Mesendoderm (in vitro differentiated cells): ENCODE data around the gene GINS2.
A peak's percentile ranks its signal among the peaks of the same experiment; 100 is the strongest.

Source experiments
- DNase-seq: peaks from one replicate; pipeline ENCODE4 v3.0.0; 2013
- H2AK5ac ChIP-seq: 2 replicates; pipeline ENCODE4 v1.6.1; 2013; ENCODE audit warnings: low read length, inconsistent platforms
- H2BK120ac ChIP-seq: 2 replicates; pipeline ENCODE4 v1.6.1; 2013; ENCODE audit warnings: low read depth, mild to moderate bottlenecking, low read length, moderate library complexity, mixed read lengths
- H2BK15ac ChIP-seq: replicated peaks from 2 replicates; pipeline ENCODE4 v1.6.1; 2013; ENCODE audit warnings: low read depth, mild to moderate bottlenecking, moderate library complexity
- H2BK5ac ChIP-seq: 2 replicates; pipeline ENCODE4 v1.6.1; 2013; ENCODE audit warnings: low read length, inconsistent platforms
- H3K18ac ChIP-seq: 2 replicates; pipeline ENCODE4 v1.6.1; 2013; ENCODE audit warnings: mild to moderate bottlenecking, low read length, mixed read lengths
- H3K23ac ChIP-seq: one replicate; pipeline ENCODE4 v1.6.1; 2013; ENCODE audit warnings: low read length
- H3K27ac ChIP-seq: 2 replicates; pipeline ENCODE4 v1.5.1; 2013; ENCODE audit warnings: low read depth, mild to moderate bottlenecking, inconsistent platforms, low read length, moderate library complexity
- H3K27me3 ChIP-seq: 2 replicates; pipeline ENCODE4 v1.6.1; 2013; ENCODE audit warnings: low read length, control low read depth, mild to moderate bottlenecking, inconsistent platforms; ENCODE audit not compliant: insufficient read depth, poor library complexity
- H3K36me3 ChIP-seq: 2 replicates; pipeline ENCODE4 v1.6.1; 2013; ENCODE audit warnings: low read length, inconsistent platforms; ENCODE audit not compliant: control insufficient read depth, insufficient read depth
- H3K4ac ChIP-seq: one replicate; pipeline ENCODE4 v1.6.1; 2013; ENCODE audit warnings: low read depth, mild to moderate bottlenecking, low read length, moderate library complexity
- H3K4me1 ChIP-seq: 2 replicates; pipeline ENCODE4 v1.6.1; 2013; ENCODE audit warnings: low read depth, low read length, inconsistent platforms; ENCODE audit not compliant: control insufficient read depth
- H3K4me2 ChIP-seq: 2 replicates; pipeline ENCODE4 v1.6.1; 2013; ENCODE audit warnings: low read length
- H3K4me3 ChIP-seq: 2 replicates; pipeline ENCODE4 v1.5.1; 2013; ENCODE audit warnings: mild to moderate bottlenecking, low read length
- H3K56ac ChIP-seq: one replicate; pipeline ENCODE4 v1.6.1; 2013; ENCODE audit warnings: low read length
- H3K79me1 ChIP-seq: 2 replicates; pipeline ENCODE4 v1.6.1; 2013; ENCODE audit warnings: low read length, inconsistent platforms
- H3K79me2 ChIP-seq: 2 replicates; pipeline ENCODE4 v1.6.1; 2013; ENCODE audit warnings: mild to moderate bottlenecking, low read length; ENCODE audit not compliant: control insufficient read depth, insufficient read depth
- H3K9ac ChIP-seq: 2 replicates; pipeline ENCODE4 v1.6.1; 2013; ENCODE audit warnings: low read length, inconsistent platforms
- H4K5ac ChIP-seq: one replicate; pipeline ENCODE4 v1.6.1; 2013; ENCODE audit warnings: low read length
- H4K8ac ChIP-seq: one replicate; pipeline ENCODE4 v1.6.1; 2013; ENCODE audit warnings: low read depth, mild to moderate bottlenecking, control low read depth, low read length, moderate library complexity
- WGBS: extraction: QIAGEN DNeasy Blood & Tissue Kit; methylation state at CpG from one replicate; pipeline ENCODE4 v1.1.7; 2013; ENCODE audit warnings: low lambda C conversion rate, missing lambda C conversion rate; ENCODE audit not compliant: insufficient coverage; ENCODE audit errors: extremely low coverage; 5-methylcytosine and 5-hydroxymethylcytosine counted together

Gene GINS2

DNA sequence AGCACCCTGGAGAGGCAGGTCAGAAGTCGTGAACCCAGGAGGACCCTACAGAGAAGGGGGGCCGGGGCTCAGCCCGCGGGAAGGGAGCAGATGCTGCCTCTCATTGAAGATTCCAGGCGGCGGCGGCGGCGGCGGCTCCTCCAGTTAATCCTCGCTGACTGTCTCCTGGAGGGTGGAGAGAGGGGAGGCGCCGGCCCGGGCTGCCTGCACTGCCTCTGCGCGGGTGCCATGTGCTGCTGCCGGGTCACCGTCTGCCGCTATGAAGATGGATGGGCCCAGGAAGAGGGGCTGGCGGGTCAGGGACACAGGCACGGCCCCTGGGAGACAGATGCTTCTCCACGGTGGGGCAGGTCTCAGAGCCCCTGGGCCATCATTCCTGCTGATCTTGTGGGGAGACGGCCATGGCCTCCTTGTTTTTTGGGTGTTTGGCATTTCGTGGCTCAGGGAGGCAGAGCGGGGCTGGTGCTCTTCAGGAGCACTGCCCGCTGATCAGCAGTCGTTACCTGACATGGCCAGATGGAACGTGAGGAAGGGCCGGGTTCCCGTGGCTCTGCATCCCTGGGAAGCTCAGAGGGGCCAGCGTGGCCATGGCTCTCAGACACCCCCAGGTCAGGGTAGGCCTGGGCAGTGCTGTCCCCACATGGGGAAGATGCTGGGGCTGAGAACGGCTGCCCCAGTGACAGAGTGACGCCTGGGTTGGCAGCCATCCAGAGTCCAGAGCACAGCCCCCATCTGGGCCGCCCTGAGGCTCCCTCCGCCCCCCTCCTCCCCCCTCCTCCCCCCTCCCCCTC is 36.1 kb downstream of the GINS2 start:
- H2AK5ac ChIP-seq, result no peak overlapping the region
- H3K9ac ChIP-seq, result no peak overlapping the region
- H3K36me3 ChIP-seq, result peaks cover 3% of the 10 kb centered on the region
- H3K79me2 ChIP-seq, result no peaks in the 10 kb centered on the region
- H3K4me2 ChIP-seq, result no peak overlapping the region
- H2BK120ac ChIP-seq, result no peak overlapping the region
- no peak overlapping the region for H4K8ac ChIP-seq
- no CpG with 5 or more reads among the region's 35 CpGs for WGBS
- no peak overlapping the region for H3K4me3 ChIP-seq
- H3K18ac ChIP-seq, result no peak overlapping the region
- no peak overlapping the region for H3K27ac ChIP-seq
- H3K79me1 ChIP-seq, result no peaks in the 10 kb centered on the region
- no peaks in the 10 kb centered on the region for H3K4me1 ChIP-seq
- no peak overlapping the region for H4K5ac ChIP-seq
- peak; percentile 28 for DNase-seq
- H3K23ac ChIP-seq, result no peak overlapping the region
- H2BK5ac ChIP-seq, result no peak overlapping the region
- H2BK15ac ChIP-seq, result no peak overlapping the region
- H3K27me3 ChIP-seq, result no peaks in the 10 kb centered on the region
- H3K4ac ChIP-seq, result no peak overlapping the region
- H3K56ac ChIP-seq, result no peak overlapping the region

DNA sequence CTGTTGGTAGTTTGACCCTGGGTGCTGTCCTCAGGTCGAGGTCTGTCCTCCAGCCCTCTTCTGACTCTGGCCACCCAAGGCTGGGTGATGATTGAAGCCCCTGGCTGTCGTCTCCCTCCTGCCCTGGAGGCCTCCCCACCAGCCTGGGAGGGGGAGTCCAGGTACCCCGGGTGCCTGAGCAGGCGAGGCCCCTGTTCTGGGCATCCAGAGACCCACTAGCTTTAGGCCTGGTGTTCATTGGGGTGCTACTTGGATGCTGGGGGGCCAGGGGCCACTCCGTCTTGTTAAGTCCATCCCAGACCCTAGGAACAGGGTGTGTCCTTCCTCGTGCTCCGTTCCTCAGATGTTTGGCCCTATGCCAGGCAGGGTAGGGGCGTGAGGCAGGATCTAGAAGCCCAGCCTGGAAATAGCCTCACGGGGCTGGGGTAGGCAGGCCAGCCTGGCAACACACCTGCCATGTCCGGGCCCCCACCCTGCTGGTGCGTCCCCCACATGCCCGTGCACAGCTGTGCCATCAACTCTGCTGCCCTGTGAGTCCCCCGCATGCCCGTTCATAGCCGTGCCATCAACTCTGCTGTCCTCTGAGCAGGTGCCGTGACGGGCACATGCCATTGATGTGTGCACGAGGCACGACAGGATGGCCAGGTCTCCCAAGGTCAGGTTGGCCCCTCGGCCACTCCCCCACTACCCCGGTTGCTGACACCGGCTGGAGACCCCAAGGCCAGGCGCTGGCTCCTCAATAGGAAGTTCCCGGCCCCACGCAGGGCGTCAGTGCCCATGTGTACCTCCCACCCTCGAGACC is 36.9 kb downstream of the GINS2 start:
- no peaks in the 10 kb centered on the region for H3K79me1 ChIP-seq
- WGBS, result no CpG with 5 or more reads among the region's 27 CpGs
- DNase-seq, result no peak

DNA sequence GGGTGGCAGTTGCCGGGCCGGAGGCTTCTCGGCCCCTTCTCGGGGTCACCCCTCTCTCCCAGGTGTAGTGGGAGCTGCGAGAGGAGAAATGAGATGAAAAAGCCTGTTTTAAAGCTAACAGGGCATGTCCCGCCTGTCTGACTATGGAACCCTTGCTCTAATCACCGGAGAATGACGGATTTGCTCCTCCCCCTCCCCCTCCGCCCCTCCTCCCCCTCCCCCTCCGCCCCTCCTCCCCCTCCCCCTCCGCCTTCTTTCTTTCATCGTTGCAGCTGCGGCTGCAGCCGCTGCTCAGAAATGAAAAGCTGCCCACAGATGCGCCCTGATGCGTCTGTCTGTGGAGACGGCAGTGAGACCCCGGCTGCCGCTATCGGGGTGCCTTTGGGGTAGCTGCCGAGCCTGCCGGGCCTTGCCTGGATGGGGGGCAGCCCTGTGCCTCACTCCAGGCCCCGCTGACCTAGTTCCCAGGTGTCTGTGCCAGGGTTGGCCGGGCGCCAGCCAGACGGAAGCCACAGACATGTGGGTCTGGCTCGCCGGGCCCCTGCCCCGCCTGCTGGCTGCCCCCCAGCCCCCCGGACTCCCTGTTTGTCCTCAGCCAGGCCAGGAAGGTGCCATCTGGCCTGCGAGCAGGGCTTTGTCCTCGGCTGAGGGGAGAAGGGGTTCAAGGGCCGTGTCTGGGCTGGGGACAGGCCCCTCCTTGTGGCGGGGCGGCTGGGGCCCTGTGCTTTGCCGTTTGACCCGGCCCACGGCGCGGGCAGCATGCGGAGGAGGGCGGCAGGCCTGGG is 37.7 kb downstream of the GINS2 start:
- Histone ChIP-seq H3K4me1 (no peaks in the 10 kb centered on the region), H3K79me2 (peaks cover 3% of the 10 kb centered on the region), H2BK5ac (no peak overlapping the region), H3K4me2 (no peak overlapping the region), H2AK5ac (no peak overlapping the region), H3K9ac (no peak overlapping the region), H3K36me3 (peaks cover 1% of the 10 kb centered on the region), H4K8ac (no peak overlapping the region), H2BK15ac (no peak overlapping the region), H3K79me1 (peaks cover 3% of the 10 kb centered on the region), H3K27me3 (no peaks in the 10 kb centered on the region), H4K5ac (no peak overlapping the region), H3K18ac (no peak overlapping the region), H3K56ac (no peak overlapping the region), H2BK120ac (no peak overlapping the region), H3K23ac (no peak overlapping the region), H3K27ac (no peak overlapping the region), H3K4me3 (no peak overlapping the region), H3K4ac (no peak overlapping the region)
- WGBS, result no CpG with 5 or more reads among the region's 42 CpGs
- no peak for DNase-seq

More for the DNA sequence above, 36.9 kb downstream of the GINS2 start:
- Histone ChIP-seq H3K9ac (no peak overlapping the region), H3K36me3 (peaks cover 3% of the 10 kb centered on the region), H4K5ac (no peak overlapping the region), H3K23ac (no peak overlapping the region), H3K4me1 (no peaks in the 10 kb centered on the region), H3K27me3 (no peaks in the 10 kb centered on the region), H3K4ac (no peak overlapping the region), H4K8ac (no peak overlapping the region), H2BK5ac (no peak overlapping the region), H3K79me2 (no peaks in the 10 kb centered on the region), H2BK120ac (no peak overlapping the region), H2AK5ac (no peak overlapping the region), H3K4me3 (no peak overlapping the region), H3K56ac (no peak overlapping the region), H2BK15ac (no peak overlapping the region), H3K18ac (no peak overlapping the region), H3K4me2 (no peak overlapping the region), H3K27ac (no peak overlapping the region)

DNA sequence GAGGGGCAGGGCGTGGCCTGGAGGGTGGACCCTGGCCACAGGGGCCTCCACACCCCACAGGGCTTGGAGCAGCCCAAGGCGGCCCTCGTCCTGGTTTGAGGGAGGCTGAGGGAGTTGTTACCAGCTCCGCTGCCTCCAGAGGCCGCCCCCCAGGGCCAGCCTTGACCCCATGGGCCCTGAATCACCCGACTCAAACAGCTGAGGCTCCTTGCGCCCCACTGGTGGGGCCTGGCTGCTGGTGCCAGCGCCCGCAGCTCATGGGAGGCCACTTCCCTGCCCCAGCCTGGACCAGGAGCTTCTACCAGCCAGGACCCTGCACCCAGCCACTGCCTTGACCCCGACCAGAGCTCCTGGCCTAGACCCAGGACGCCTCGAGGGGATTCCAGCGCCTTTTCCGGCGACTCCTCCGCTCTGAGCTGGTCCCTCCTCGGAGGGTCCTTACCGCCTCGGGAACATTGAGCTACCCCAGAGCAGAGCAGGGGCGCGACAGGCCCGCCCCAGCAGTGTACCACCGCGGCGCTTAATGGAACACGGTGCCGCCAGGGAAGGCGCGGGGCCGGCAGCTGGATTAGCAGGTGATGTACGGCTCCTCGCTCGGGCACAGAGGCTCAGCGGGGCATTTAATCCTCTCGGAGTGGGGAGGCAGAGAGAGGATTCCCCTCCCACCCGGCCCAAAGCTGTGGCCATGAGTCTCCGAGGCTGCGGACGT is 38.5 kb downstream of the GINS2 start:
- H3K27ac ChIP-seq, result no peak overlapping the region
- peaks cover 3% of the 10 kb centered on the region for H3K79me2 ChIP-seq

DNA sequence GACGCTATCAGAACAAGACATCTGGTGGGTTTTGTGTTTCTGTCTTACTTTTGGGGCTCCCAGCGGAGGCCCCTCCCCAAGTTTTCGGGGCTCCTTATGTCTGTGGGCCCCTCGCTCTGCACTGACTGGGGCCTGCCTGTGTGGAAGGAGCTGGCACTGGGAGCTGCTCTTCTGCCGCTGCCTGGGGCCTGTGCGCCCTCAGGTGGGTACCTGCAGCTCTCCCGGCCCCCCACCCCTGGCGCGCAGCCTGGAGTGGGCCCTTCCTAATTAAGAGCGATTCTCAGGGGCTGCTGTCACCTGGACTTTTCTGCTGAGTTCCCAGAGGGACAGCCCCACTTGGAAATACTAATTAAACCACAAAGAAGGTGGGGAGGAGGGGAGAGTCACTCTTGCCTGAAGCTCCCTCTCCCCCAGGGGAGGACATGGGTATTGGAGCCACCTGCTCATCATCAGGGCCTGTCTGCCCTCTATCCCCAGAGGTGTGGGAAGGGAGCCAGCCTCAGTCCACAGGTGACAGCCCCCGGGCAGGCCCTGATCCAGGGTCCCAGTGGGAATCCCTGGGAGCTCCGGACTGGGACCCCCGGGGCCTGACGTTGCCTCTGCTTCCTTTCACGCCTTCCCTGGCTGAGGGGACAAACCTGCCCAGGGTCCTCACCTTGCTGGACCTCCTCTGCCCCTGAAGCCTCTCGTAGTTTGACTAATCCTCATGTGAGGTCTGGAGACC is 39.2 kb downstream of the GINS2 start:
- no peak overlapping the region for H3K4me2 ChIP-seq
- no peak overlapping the region for H3K4me3 ChIP-seq
- peaks cover 3% of the 10 kb centered on the region for H3K79me2 ChIP-seq
- no peak overlapping the region for H2BK15ac ChIP-seq
- H3K9ac ChIP-seq, result no peak overlapping the region
- no peaks in the 10 kb centered on the region for H3K4me1 ChIP-seq
- no peak overlapping the region for H3K18ac ChIP-seq
- WGBS, result no CpG with 5 or more reads among the region's 16 CpGs
- no peak overlapping the region for H2AK5ac ChIP-seq
- no peaks in the 10 kb centered on the region for H3K36me3 ChIP-seq
- H3K27me3 ChIP-seq, result no peaks in the 10 kb centered on the region
- H3K27ac ChIP-seq, result no peak overlapping the region
- no peak overlapping the region for H2BK5ac ChIP-seq
- H4K8ac ChIP-seq, result no peak overlapping the region
- no peak overlapping the region for H3K23ac ChIP-seq
- H3K56ac ChIP-seq, result no peak overlapping the region
- no peak overlapping the region for H4K5ac ChIP-seq
- no peak overlapping the region for H3K4ac ChIP-seq
- DNase-seq, result no peak
- H3K79me1 ChIP-seq, result peaks cover 3% of the 10 kb centered on the region
- H2BK120ac ChIP-seq, result no peak overlapping the region

More for the DNA sequence above, 38.5 kb downstream of the GINS2 start:
- Histone ChIP-seq H4K5ac (no peak overlapping the region), H3K18ac (no peak overlapping the region), H3K9ac (no peak overlapping the region), H3K4ac (no peak overlapping the region), H3K4me2 (no peak overlapping the region), H2AK5ac (no peak overlapping the region), H2BK120ac (no peak overlapping the region), H3K4me1 (no peaks in the 10 kb centered on the region), H2BK5ac (no peak overlapping the region), H3K56ac (no peak overlapping the region), H3K79me1 (peaks cover 3% of the 10 kb centered on the region), H3K27me3 (no peaks in the 10 kb centered on the region), H3K23ac (no peak overlapping the region), H3K36me3 (no peaks in the 10 kb centered on the region), H3K4me3 (no peak overlapping the region), H4K8ac (no peak overlapping the region), H2BK15ac (no peak overlapping the region)
- DNase-seq, result no peak
- no CpG with 5 or more reads among the region's 39 CpGs for WGBS
